PC-9 (cell line): ENCODE results near the gene CSTA. TPM values are rescaled to one million over a fixed set of nuclear protein-coding genes. Genes with fewer than 3 reads are reported as not detected.
A peak's percentile ranks its signal among the peaks of the same experiment; 100 is the strongest.

Source experiments
- Bru-seq: library from RNA; stranded (reverse); fragments of 400-500 nt; gene quantifications from one replicate; lab custom pipeline; 2021; lab: Mats Ljungman, UMichigan
- BruChase-seq, 2 experiments: library from RNA; stranded (reverse); fragments of 400-500 nt; gene quantifications; one replicate each; lab custom pipeline; 2021; lab: Mats Ljungman, UMichigan
- BruUV-seq: library from RNA; stranded (reverse); fragments of 400-500 nt; replicated peaks from 2 replicates; lab custom pipeline; 2021; lab: Mats Ljungman, UMichigan
- CTCF ChIA-PET: fragments of 300-600 bp; sonication (Branson Sonifier 250); formaldehyde crosslinking; loops from one replicate; lab custom pipeline; 2022; ENCODE audit warnings: antibody characterized with exemption; lab: Charles Lee
- POLR2A ChIA-PET: fragments of 300-600 bp; sonication (Branson Sonifier 250); formaldehyde crosslinking; loops from one replicate; lab custom pipeline; 2022; ENCODE audit warnings: antibody characterized with exemption; ENCODE audit not compliant: unreplicated experiment; lab: Charles Lee
- DNase-seq, 2 experiments: peaks; one replicate each; pipeline versions ENCODE4 v3.0.0 to v3.0.0-alpha.2; 2015 to 2022; ENCODE audit warnings: mixed read lengths in 1 of 2
- H2AFZ ChIP-seq: fragments of 200-600 bp; sonication (generic); 2 replicates; pipeline ENCODE4 v1.8.1; 2017; ENCODE audit warnings: antibody characterized with exemption
- H3F3A ChIP-seq: fragments of 200-600 bp; sonication (generic); 2 replicates; pipeline ENCODE4 v1.8.1; 2017; ENCODE audit warnings: antibody characterized with exemption, mild to moderate bottlenecking, low read depth; ENCODE audit not compliant: insufficient read depth
- H3K27ac ChIP-seq: fragments of 200-600 bp; sonication (generic); 2 replicates; pipeline ENCODE4 v1.6.1; 2016; ENCODE audit warnings: mixed run types
- H3K27me3 ChIP-seq: fragments of 200-600 bp; sonication (generic); 2 replicates; pipeline ENCODE4 v1.6.1; 2016; ENCODE audit warnings: low read depth, mixed run types; ENCODE audit not compliant: insufficient read depth
- H3K36me3 ChIP-seq: fragments of 200-600 bp; sonication (generic); 2 replicates; pipeline ENCODE4 v1.6.1; 2016; ENCODE audit warnings: low read depth, mixed run types
- H3K4me1 ChIP-seq: fragments of 200-600 bp; sonication (generic); replicated peaks from 2 replicates; pipeline ENCODE4 v1.6.1; 2016; ENCODE audit warnings: mixed run types; ENCODE audit not compliant: insufficient read depth
- H3K4me2 ChIP-seq: fragments of 200-600 bp; sonication (generic); 2 replicates; pipeline ENCODE4 v1.6.1; 2017; ENCODE audit warnings: mixed run types
- H3K4me3 ChIP-seq: fragments of 200-600 bp; sonication (generic); 2 replicates; pipeline ENCODE4 v1.6.1; 2016; ENCODE audit warnings: mixed run types
- H3K79me2 ChIP-seq: fragments of 200-600 bp; sonication (generic); 2 replicates; pipeline ENCODE4 v1.6.1; 2017; ENCODE audit warnings: low read depth, mixed run types
- H3K9me2 ChIP-seq: fragments of 200-600 bp; sonication (generic); 2 replicates; pipeline ENCODE4 v1.8.1; 2017; ENCODE audit warnings: mild to moderate bottlenecking; ENCODE audit not compliant: insufficient read depth
- H3K9me3 ChIP-seq: fragments of 200-600 bp; sonication (generic); 2 replicates; pipeline ENCODE4 v1.8.1; 2016; ENCODE audit warnings: low read depth; ENCODE audit not compliant: insufficient read depth
- H4K20me1 ChIP-seq: fragments of 200-600 bp; sonication (generic); 2 replicates; pipeline ENCODE4 v1.8.1; 2017; ENCODE audit not compliant: insufficient read depth
- EZH2 ChIP-seq: fragments of 200-600 bp; sonication (generic); IDR thresholded peaks from 2 replicates; pipeline ENCODE4 v1.8.0; 2017; ENCODE audit warnings: antibody characterized with exemption, low read depth
- intact Hi-C: fragments of 100-400 bp; cut with micrococcal nuclease; formaldehyde crosslinking; loops from one replicate; pipeline ENCODE4 v1.10.0; 2022; ENCODE audit not compliant: unreplicated experiment
- long read RNA-seq: library from polyadenylated mRNA; stranded (forward); transcript quantifications from one replicate; pipeline ENCODE4 v2.0.0, GENCODE V29; 2022
- total RNA-seq: library from RNA; stranded (reverse); gene quantifications from 2 replicates; pipeline ENCODE4 v1.2.3, GENCODE V29; 2021
- TF ChIP-seq, protein P1 (sequence below): fragments of 200-600 bp; sonication (generic); conservative IDR thresholded peaks from 2 replicates; pipeline ENCODE4 v1.6.1; 2017; ENCODE audit warnings: mixed run types, antibody characterized with exemption, mild to moderate bottlenecking, moderate library complexity

CSTA gene, protein sequence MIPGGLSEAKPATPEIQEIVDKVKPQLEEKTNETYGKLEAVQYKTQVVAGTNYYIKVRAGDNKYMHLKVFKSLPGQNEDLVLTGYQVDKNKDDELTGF
- total RNA-seq (16.8 and 18.0 TPM in 2 replicates), Bru-seq, nascent RNA (percentile 53 among the genes with signal in this experiment), BruChase-seq, experiment 1, labeled RNA remaining after a 2-hour chase (percentile 37 among the genes with signal in this experiment), BruChase-seq, experiment 2, labeled RNA remaining after a 6-hour chase (percentile 44 among the genes with signal in this experiment)
- long read RNA-seq, transcript CSTA-201 (3 exons, 751 nt): major isoform, 52 of 52 reads
- long read RNA-seq, partial matches to known transcripts: 0 of 52 reads
- long read RNA-seq, other reads (novel, unspliced or antisense): 0 of 52 reads

DNA sequence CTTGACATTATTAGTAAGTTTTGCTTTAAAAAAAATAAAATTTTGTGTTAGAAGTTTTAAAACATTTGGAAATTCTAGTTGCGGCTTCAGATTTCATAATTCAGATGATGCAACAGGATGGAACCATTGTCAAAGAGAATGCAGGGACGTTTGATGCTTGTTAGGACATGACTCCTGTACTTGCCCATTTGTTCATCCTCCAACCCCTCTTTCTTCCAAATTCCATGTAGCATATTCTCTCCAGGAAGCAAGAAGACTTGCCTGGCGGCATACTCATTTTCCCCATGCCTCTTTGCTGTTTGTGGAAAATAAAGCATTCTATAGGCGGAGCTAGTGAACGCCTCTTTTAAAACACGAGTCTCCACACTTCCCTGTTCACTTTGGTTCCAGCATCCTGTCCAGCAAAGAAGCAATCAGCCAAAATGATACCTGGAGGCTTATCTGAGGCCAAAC is at the start of gene CSTA:
TSS of gene CSTA (plus strand) at position 378 of the 453 bp plus-strand sequence. CDS start at position 423, 45 bp downstream.
- H3K27ac ChIP-seq: no peak within 1 kb of the TSS
- H3F3A ChIP-seq: no peaks in the 10 kb centered on the region
- no peaks in the 10 kb centered on the region for H3K36me3 ChIP-seq
- no peaks in the 10 kb centered on the region for H3K79me2 ChIP-seq
- H2AFZ ChIP-seq: no peak within 1 kb of the TSS
- ChIA-PET CTCF (no interaction called here), POLR2A (no interaction called here)
- intact Hi-C loops: no loop called here
- H3K4me3 ChIP-seq: no peak within 1 kb of the TSS
- H3K27me3 ChIP-seq: no peaks in the 10 kb centered on the region
- H4K20me1 ChIP-seq: no peaks in the 10 kb centered on the region
- H3K4me1 ChIP-seq: no peaks in the 10 kb centered on the region
- no peak within 1 kb of the TSS for H3K4me2 ChIP-seq
- DNase-seq: peak in 1 of 2 experiments; percentile 24
- BruUV-seq: no TSS peak
- TF ChIP-seq, protein P1, sequence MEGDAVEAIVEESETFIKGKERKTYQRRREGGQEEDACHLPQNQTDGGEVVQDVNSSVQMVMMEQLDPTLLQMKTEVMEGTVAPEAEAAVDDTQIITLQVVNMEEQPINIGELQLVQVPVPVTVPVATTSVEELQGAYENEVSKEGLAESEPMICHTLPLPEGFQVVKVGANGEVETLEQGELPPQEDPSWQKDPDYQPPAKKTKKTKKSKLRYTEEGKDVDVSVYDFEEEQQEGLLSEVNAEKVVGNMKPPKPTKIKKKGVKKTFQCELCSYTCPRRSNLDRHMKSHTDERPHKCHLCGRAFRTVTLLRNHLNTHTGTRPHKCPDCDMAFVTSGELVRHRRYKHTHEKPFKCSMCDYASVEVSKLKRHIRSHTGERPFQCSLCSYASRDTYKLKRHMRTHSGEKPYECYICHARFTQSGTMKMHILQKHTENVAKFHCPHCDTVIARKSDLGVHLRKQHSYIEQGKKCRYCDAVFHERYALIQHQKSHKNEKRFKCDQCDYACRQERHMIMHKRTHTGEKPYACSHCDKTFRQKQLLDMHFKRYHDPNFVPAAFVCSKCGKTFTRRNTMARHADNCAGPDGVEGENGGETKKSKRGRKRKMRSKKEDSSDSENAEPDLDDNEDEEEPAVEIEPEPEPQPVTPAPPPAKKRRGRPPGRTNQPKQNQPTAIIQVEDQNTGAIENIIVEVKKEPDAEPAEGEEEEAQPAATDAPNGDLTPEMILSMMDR: no peak
- TF ChIP-seq EZH2: no peak
- no peaks in the 10 kb centered on the region for H3K9me3 ChIP-seq
- no peaks in the 10 kb centered on the region for H3K9me2 ChIP-seq

DNA sequence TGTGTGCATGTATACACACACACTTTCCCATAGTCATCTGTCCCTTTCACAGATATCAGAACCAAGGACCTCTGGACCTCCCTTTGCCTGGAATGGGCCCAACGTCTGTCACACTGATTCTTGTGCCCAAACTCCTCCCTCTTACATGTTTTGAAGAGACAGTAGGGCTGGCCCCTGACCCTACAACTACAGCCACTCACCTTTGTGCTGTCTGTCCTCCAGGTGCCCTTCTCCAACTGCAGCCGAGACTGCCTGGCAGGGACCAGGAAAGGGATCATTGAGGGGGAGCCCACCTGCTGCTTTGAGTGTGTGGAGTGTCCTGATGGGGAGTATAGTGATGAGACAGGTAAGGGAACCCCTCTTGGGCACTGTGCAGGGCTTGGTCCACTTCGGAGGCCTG is 43.2 kb upstream of the CSTA start:
- no peak for DNase-seq
- H3K27ac ChIP-seq: no peak overlapping the region
- BruUV-seq: no TSS peak
- H3K4me1 ChIP-seq: no peaks in the 10 kb centered on the region
- CTCF ChIA-PET: no interaction called here
- H4K20me1 ChIP-seq: no peaks in the 10 kb centered on the region
- H3K4me2 ChIP-seq: no peak overlapping the region
- no peak overlapping the region for H3K4me3 ChIP-seq
- no peaks in the 10 kb centered on the region for H3K79me2 ChIP-seq
- peaks cover 8% of the 10 kb centered on the region; the same call in 1 of the 2 replicates for H3K27me3 ChIP-seq
- H3K9me2 ChIP-seq: no peaks in the 10 kb centered on the region
- POLR2A ChIA-PET: no interaction called here
- no peaks in the 10 kb centered on the region for H3K36me3 ChIP-seq
- H2AFZ ChIP-seq: no peak overlapping the region
- H3K9me3 ChIP-seq: no peaks in the 10 kb centered on the region
- no peaks in the 10 kb centered on the region for H3F3A ChIP-seq
- intact Hi-C loops: no loop called here
- TF ChIP-seq EZH2: no peak

DNA sequence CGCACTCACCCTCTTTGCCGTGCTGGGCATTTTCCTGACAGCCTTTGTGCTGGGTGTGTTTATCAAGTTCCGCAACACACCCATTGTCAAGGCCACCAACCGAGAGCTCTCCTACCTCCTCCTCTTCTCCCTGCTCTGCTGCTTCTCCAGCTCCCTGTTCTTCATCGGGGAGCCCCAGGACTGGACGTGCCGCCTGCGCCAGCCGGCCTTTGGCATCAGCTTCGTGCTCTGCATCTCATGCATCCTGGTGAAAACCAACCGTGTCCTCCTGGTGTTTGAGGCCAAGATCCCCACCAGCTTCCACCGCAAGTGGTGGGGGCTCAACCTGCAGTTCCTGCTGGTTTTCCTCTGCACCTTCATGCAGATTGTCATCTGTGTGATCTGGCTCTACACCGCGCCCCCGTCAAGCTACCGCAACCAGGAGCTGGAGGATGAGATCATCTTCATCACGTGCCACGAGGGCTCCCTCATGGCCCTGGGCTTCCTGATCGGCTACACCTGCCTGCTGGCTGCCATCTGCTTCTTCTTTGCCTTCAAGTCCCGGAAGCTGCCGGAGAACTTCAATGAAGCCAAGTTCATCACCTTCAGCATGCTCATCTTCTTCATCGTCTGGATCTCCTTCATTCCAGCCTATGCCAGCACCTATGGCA is 41.1 kb upstream of the CSTA start:
- H3K27ac ChIP-seq: no peak overlapping the region
- H2AFZ ChIP-seq: no peak overlapping the region
- no peaks in the 10 kb centered on the region for H4K20me1 ChIP-seq
- intact Hi-C loops: no loop called here
- peaks cover 8% of the 10 kb centered on the region; the same call in 1 of the 2 replicates for H3K27me3 ChIP-seq
- ChIA-PET CTCF (no interaction called here), POLR2A (no interaction called here)
- no peaks in the 10 kb centered on the region for H3K4me1 ChIP-seq
- no peaks in the 10 kb centered on the region for H3K79me2 ChIP-seq
- no TSS peak for BruUV-seq
- TF ChIP-seq EZH2: no peak
- TF ChIP-seq, protein P1: no peak
- H3F3A ChIP-seq: no peaks in the 10 kb centered on the region
- H3K36me3 ChIP-seq: no peaks in the 10 kb centered on the region
- no peak overlapping the region for H3K4me2 ChIP-seq
- no peak overlapping the region for H3K4me3 ChIP-seq
- H3K9me2 ChIP-seq: no peaks in the 10 kb centered on the region
- DNase-seq: no peak
- H3K9me3 ChIP-seq: no peaks in the 10 kb centered on the region
